ENCODE measurements around the gene C2CD2.

GRCh38 chr21:41920476-41920875 lies 33.3 kb downstream of the C2CD2 start:
- no peak for TF ChIP-seq CTCF (IDR thresholded peaks at IDR 0.05)
- TF ChIP-seq POLR2A (IDR thresholded peaks at IDR 0.05), result no peak

Measured in adrenal gland (tissue), 5 donors.